Breast epithelium (tissue), 4 donors: ENCODE measurements around the gene MND1. TPM values are rescaled to one million over a fixed set of nuclear protein-coding genes. Genes with fewer than 3 reads are reported as not detected.

Source experiments
- DNase-seq, 2 donors: peaks; one replicate each; pipeline ENCODE4 v3.0.0-alpha.2; 2019; ENCODE audit warnings: low spot score in 2 of 2
- H3K27ac ChIP-seq, 2 donors: fragments of 200-600 bp; sonication (generic) in 1 of 2; one replicate each; pipeline ENCODE4 v1.5.1; 2016 to 2019; ENCODE audit warnings: mild to moderate bottlenecking in 1 of 2
- H3K27me3 ChIP-seq, 2 donors: fragments of 200-600 bp; sonication (generic) in 1 of 2; one replicate each; pipeline versions ENCODE4 v1.5.1 to v1.6.0; 2017 to 2019; ENCODE audit warnings: control low read depth in 1 of 2, mild to moderate bottlenecking in 1 of 2
- H3K36me3 ChIP-seq: fragments of 200-600 bp; one replicate; pipeline ENCODE4 v1.5.1; 2019
- H3K4me1 ChIP-seq, 2 donors: fragments of 200-600 bp; sonication (generic); one replicate each; pipeline ENCODE4 v1.5.1; 2016 to 2019; ENCODE audit warnings: control low read depth in 1 of 2
- H3K4me3 ChIP-seq, 3 donors: fragments of 200-600 bp; sonication (generic); 1 replicate in 2 of 3; 2 replicates in 1 of 3; pipeline ENCODE4 v1.5.1; 2016 to 2019; ENCODE audit warnings: mild to moderate bottlenecking in 3 of 3, moderate library complexity in 2 of 3
- H3K9me3 ChIP-seq, 2 donors: fragments of 200-600 bp; sonication (generic) in 1 of 2; one replicate each; pipeline ENCODE4 v1.5.1; 2016 to 2019; ENCODE audit warnings: control low read depth in 1 of 2
- CTCF ChIP-seq, 3 donors: fragments of 450-650 bp; IDR thresholded peaks; one replicate each; pipeline ENCODE4 v1.5.1; 2016 to 2017; ENCODE audit warnings: antibody characterized with exemption in 3 of 3, mild to moderate bottlenecking in 3 of 3, moderate library complexity in 3 of 3
- POLR2A ChIP-seq: fragments of 450-650 bp; IDR thresholded peaks from one replicate; pipeline ENCODE4 v1.6.1; 2016; ENCODE audit warnings: antibody characterized with exemption, mild to moderate bottlenecking, moderate library complexity
- POLR2AphosphoS5 ChIP-seq, 3 donors: sonication (generic); formaldehyde crosslinking; IDR thresholded peaks; one replicate each; pipeline ENCODE4 v1.6.1; 2017; ENCODE audit warnings: antibody characterized with exemption in 3 of 3
- intact Hi-C: fragments of 100-400 bp; cut with DNase I; formaldehyde crosslinking; loops from one replicate; pipeline ENCODE4 v1.15.1; 2023; ENCODE audit warnings: low total_unique reads
- total RNA-seq, 3 donors: library from RNA; depleted of rRNA; stranded (reverse); fragments of >200 nt; gene quantifications; one replicate each; pipeline ENCODE4 v1.1.0, GENCODE V29; 2016

Gene MND1
- total RNA-seq, 3 donors from 2014 or later = 0.64 TPM; not detected in 2

- no peak for TF ChIP-seq POLR2A
- TF ChIP-seq CTCF (IDR thresholded peaks at IDR 0.05) = no peak
- no peak for TF ChIP-seq POLR2AphosphoS5 (IDR thresholded peaks at IDR 0.05)
- DNase-seq = no peak
- Histone ChIP-seq H3K4me3 (no peak overlapping the region), H3K27me3 (no peaks in the 10 kb centered on the region), H3K9me3 (no peaks in the 10 kb centered on the region), H3K36me3 (no peaks in the 10 kb centered on the region), H3K4me1 (no peaks in the 10 kb centered on the region), H3K27ac (no peak overlapping the region)
- intact Hi-C loops = loop anchor here (10.0 kb wide), 1 partner anchor 76 kb away; no protein-coding TSS in a partner anchor
Observed at GRCh38 chr4:153310793-153311192, 33.7 kb upstream of the MND1 start.

- Histone ChIP-seq H3K4me3 (no peak overlapping the region), H3K27me3 (no peaks in the 10 kb centered on the region), H3K27ac (no peak overlapping the region), H3K4me1 (no peaks in the 10 kb centered on the region), H3K9me3 (no peaks in the 10 kb centered on the region), H3K36me3 (no peaks in the 10 kb centered on the region)
- TF ChIP-seq POLR2A (no peak), POLR2AphosphoS5 (IDR thresholded peaks at IDR 0.05) (no peak), CTCF (IDR thresholded peaks at IDR 0.05) (no peak)
- intact Hi-C loops = loop anchor here (10.0 kb wide), 1 partner anchor 80 kb away; no protein-coding TSS in a partner anchor
- no peak for DNase-seq
Observed at GRCh38 chr4:153314915-153315314, 29.6 kb upstream of the MND1 start.

GRCh38 chr4:153318696-153319320 is 25.7 kb upstream of the MND1 start:
- H3K4me3 ChIP-seq = no peak overlapping the region
- DNase-seq = no peak
- peak; percentile 32 to 75 (median 38) for TF ChIP-seq CTCF (IDR thresholded peaks at IDR 0.05)
- TF ChIP-seq POLR2AphosphoS5 (IDR thresholded peaks at IDR 0.05) = no peak
- H3K36me3 ChIP-seq = no peaks in the 10 kb centered on the region
- H3K27ac ChIP-seq = no peak overlapping the region
- no peaks in the 10 kb centered on the region for H3K4me1 ChIP-seq
- H3K27me3 ChIP-seq = no peaks in the 10 kb centered on the region
- no peaks in the 10 kb centered on the region for H3K9me3 ChIP-seq
- intact Hi-C loops = loop anchor here (10.0 kb wide), 1 partner anchor 84 kb away; no protein-coding TSS in a partner anchor

- TF ChIP-seq POLR2A (no peak), POLR2AphosphoS5 (IDR thresholded peaks at IDR 0.05) (no peak), CTCF (IDR thresholded peaks at IDR 0.05) (no peak)
- intact Hi-C loops = no loop called here
- Histone ChIP-seq H3K4me1 (no peaks in the 10 kb centered on the region), H3K4me3 (no peak overlapping the region), H3K27ac (no peak overlapping the region), H3K36me3 (no peaks in the 10 kb centered on the region), H3K9me3 (no peaks in the 10 kb centered on the region), H3K27me3 (no peaks in the 10 kb centered on the region)
- no peak for DNase-seq
Observed at GRCh38 chr4:153322791-153323190, 21.7 kb upstream of the MND1 start.

- Histone ChIP-seq H3K4me3 (no peak overlapping the region), H3K4me1 (no peaks in the 10 kb centered on the region), H3K9me3 (no peaks in the 10 kb centered on the region), H3K27me3 (no peaks in the 10 kb centered on the region), H3K27ac (no peak overlapping the region), H3K36me3 (no peaks in the 10 kb centered on the region)
- intact Hi-C loops = no loop called here
- TF ChIP-seq POLR2A (no peak), POLR2AphosphoS5 (IDR thresholded peaks at IDR 0.05) (no peak), CTCF (IDR thresholded peaks at IDR 0.05) (no peak)
- no peak for DNase-seq
Observed at GRCh38 chr4:153324046-153324445, 20.4 kb upstream of the MND1 start.
